GM12872 (cell line): Measurements from ENCODE around the gene NEMP2.

Source experiments
- TF ChIP-seq, protein P1 (sequence below): IDR thresholded peaks from 3 replicates; pipeline ENCODE4 v1.5.1; 2011; ENCODE audit warnings: low read depth, mild to moderate bottlenecking, low read length, moderate library complexity; ENCODE audit not compliant: insufficient read depth

NEMP2 gene

GRCh38 chr2:190532581-190532980, 1.9 kb downstream of the NEMP2 start:
- TF ChIP-seq, protein P1, sequence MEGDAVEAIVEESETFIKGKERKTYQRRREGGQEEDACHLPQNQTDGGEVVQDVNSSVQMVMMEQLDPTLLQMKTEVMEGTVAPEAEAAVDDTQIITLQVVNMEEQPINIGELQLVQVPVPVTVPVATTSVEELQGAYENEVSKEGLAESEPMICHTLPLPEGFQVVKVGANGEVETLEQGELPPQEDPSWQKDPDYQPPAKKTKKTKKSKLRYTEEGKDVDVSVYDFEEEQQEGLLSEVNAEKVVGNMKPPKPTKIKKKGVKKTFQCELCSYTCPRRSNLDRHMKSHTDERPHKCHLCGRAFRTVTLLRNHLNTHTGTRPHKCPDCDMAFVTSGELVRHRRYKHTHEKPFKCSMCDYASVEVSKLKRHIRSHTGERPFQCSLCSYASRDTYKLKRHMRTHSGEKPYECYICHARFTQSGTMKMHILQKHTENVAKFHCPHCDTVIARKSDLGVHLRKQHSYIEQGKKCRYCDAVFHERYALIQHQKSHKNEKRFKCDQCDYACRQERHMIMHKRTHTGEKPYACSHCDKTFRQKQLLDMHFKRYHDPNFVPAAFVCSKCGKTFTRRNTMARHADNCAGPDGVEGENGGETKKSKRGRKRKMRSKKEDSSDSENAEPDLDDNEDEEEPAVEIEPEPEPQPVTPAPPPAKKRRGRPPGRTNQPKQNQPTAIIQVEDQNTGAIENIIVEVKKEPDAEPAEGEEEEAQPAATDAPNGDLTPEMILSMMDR, result no peak

DNA sequence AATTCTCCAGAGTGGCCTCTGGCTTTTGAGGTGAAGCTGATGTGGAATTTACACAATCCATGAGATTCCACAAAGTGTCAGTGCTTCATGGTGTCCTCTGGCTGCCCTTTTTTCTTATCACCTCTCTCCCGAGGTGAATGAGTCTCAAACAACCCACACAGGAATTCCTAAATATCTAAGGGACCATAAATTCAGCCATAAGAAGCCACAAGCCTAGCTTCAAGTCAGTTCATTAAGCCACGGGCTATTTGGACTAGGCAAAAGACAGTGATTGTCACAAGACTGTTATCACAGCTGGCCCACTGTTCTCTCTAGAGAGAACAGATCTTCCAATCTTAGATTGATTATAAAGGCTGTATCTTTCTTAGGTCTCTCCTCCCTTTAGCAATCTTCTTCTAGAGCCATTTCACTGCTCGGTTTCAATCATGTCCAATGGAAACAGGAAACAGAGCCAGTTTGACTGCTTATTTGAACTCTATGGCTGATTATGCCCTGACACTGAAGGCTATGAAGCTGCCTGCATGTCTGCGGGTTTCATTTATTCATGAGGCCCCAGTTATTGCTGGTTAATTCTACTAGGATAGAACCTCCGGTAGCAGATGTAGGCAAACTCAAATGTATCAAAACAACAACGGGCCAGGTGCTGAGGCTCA, 4.1 kb downstream of the NEMP2 start:
- TF ChIP-seq, protein P1, result no peak

DNA sequence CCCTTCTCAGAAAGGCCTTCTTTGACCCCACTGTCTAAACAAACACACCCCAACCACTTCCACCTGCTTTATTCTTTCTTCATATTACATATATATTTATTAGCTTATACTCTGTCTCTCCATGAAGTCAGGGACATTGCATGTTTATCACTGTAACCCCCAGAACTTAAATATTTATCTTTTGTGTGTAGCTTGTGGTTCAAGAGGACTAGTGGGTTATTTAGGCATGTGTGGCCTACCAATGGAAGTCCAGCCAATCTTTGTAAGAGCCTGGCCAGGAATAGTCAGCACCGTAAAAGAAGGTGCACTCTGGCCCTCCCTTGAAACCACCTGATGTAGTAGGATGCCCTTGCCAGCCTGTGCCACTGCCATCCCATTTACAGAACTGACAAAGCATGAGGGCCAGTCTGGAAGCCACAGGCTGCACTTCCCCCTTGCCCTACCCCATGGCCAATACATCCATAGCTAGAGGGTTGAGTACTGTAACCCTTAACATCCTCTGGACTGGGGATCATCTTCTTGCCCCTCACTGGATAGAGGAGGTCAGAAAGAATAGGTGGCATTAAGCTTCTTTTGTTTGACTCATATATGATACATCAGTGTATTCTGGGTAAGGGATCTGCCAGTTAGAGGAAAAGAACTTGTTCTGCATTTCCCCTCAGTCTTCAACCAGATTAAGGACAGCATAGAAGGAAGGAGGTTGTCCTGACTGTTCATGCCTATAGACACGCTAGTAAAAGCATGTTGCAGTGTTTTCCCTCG, 4.9 kb downstream of the NEMP2 start:
- TF ChIP-seq, protein P1, result no peak

DNA sequence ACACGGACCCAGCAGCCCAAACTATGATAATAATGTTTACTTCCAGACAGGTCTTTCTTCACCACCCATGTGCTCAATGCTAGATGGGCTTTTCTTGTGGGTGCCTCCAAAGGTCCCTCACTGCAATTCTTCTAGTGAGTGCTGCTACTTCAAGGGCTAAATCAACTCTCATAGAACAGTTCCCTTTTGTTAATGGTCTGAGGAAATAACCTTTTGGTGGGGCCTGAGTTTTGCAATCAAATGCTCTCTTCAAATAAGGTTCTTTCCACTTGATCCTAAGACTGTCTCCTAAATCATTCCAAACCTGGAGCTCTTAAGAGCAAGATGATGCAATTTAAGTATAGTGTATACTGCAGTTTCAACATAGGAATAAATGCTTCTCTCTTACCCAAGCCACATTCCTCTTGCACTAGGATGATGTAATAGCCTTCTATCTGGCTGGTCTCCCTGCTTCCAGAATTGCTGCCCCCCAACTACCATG, 6.0 kb downstream of the NEMP2 start:
- TF ChIP-seq, protein P1, result no peak

DNA sequence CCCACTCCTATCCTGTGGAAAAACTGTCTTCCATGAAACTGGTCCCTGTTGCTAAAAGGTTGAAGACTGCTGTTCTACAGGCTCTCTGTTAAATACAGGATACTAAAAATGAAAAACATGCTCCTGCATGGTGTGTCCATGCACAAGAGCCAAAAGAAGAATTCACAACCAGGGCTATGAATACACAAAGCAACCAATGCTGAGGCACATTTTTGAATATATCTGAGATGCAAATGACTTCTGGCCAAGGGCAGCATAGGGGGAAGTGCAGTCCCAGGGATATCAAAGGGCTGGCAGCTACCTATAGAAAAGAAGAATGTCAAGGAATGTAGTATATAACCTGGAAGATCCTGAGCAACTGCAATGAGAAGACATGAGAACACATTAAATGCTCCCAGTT, 6.6 kb downstream of the NEMP2 start:
- TF ChIP-seq, protein P1, result no peak

GRCh38 chr2:190527214-190527613, 7.3 kb downstream of the NEMP2 start:
- TF ChIP-seq, protein P1, result no peak

DNA sequence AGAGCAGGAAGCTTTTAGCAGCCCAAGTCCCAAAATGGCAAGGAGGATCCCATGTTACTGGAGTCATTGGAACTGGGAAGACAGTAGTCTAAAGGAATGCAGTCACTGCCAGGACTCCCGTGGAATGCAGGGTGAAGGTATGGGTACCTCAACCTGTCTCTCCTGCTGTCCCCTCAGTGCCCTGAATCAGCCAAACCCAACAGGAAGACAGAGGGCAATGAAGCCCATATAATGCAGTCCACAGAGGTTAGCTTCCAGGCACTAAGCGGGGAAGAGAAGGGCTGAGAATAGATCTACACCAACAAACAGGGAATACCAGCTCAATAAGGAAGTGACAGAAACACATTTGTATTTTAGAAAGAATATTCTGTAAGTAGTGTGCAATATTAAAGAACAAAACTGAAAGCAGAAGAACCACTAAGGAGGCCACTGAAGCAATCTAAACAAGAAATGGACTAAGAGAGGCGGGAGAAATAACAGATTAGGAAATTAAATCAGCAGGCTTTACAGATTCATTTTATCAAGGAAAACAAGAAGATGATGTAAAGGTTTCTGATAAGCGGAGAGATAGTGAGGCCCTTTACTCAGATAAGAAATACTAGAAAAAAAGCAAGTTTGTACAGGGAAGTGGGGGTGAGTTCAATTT, 8.3 kb downstream of the NEMP2 start:
- TF ChIP-seq, protein P1, result no peak
